IgD-negative memory B cell (primary cell): ENCODE measurements around the gene HIPK4. TPM values are rescaled to one million over a fixed set of nuclear protein-coding genes. Genes with fewer than 3 reads are reported as not detected.
A peak's percentile ranks its signal among the peaks of the same experiment; 100 is the strongest.
"Not testable (repeated sequence)": the region's sequence is repeated elsewhere in the genome, so short reads cannot be mapped to it uniquely, and the experiment has no call there.

Source experiments
- H3K27ac Mint-ChIP-seq, 3 donors: one replicate each; pipeline ENCODE4 v1.8.0; 2020 to 2022; ENCODE audit warnings: mild to moderate bottlenecking in 3 of 3, mixed read lengths in 3 of 3, moderate library complexity in 1 of 3
- H3K27me3 Mint-ChIP-seq: one replicate; pipeline ENCODE4 v1.8.0; 2021; ENCODE audit warnings: mixed read lengths
- H3K36me3 Mint-ChIP-seq: one replicate; pipeline ENCODE4 v1.8.0; 2020; ENCODE audit warnings: mild to moderate bottlenecking, mixed read lengths
- H3K4me1 Mint-ChIP-seq, 3 donors: one replicate each; pipeline ENCODE4 v1.8.0; 2020 to 2022; ENCODE audit warnings: mixed read lengths in 3 of 3, mild to moderate bottlenecking in 1 of 3
- H3K4me3 Mint-ChIP-seq, 4 donors: one replicate each; pipeline ENCODE4 v1.8.0; 2020 to 2022; ENCODE audit warnings: mild to moderate bottlenecking in 4 of 4, mixed read lengths in 4 of 4, moderate library complexity in 3 of 4
- H3K9me3 Mint-ChIP-seq, 3 donors: one replicate each; pipeline ENCODE4 v1.8.0; 2020 to 2021; ENCODE audit warnings: mixed read lengths in 3 of 3, mild to moderate bottlenecking in 1 of 3
- polyA plus RNA-seq: library from polyadenylated mRNA; unstranded; fragments of 300-500 nt; fragmentation: Illumina TruSeq; gene quantifications from one replicate; pipeline ENCODE4 v1.2.3, GENCODE V29; 2021

HIPK4 gene, protein sequence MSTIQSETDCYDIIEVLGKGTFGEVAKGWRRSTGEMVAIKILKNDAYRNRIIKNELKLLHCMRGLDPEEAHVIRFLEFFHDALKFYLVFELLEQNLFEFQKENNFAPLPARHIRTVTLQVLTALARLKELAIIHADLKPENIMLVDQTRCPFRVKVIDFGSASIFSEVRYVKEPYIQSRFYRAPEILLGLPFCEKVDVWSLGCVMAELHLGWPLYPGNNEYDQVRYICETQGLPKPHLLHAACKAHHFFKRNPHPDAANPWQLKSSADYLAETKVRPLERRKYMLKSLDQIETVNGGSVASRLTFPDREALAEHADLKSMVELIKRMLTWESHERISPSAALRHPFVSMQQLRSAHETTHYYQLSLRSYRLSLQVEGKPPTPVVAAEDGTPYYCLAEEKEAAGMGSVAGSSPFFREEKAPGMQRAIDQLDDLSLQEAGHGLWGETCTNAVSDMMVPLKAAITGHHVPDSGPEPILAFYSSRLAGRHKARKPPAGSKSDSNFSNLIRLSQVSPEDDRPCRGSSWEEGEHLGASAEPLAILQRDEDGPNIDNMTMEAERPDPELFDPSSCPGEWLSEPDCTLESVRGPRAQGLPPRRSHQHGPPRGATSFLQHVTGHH
- polyA plus RNA-seq, result 0.11 TPM

DNA sequence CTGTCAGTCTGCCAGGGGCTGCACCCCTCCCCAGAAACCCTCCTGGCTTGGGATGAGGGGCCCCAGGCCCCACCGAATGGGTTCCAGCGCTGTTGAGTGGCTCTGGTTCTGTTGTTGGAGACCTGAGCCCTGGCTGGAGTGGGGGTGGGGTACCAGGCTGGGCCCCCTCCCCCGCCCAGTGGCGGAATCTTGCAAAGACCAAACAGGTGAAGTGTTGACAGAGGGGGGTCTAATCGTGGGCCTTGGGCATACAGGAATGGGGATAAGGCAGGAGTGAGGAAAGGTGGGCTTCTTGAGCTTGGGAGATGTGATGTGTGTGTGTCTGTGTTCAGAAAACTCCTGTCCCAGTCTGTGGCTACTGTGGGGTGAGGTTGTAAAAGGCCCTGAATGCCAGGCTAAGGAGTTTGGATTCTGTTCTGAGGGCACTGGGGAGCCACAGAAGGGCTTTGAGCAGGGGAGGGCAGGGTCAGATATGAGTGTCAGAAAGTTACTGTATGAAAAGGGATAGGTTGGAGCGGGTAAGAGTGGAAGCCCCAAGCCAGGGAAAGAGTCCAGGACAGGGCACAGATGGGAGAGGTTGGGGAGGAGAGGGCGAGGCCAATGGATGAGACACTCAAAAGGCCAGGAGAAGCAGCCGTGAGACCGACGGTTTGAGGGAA is at the start of gene HIPK4:
TSS of gene HIPK4 (minus strand) at position 98 of the 659 bp plus-strand sequence. CDS start 279 bp downstream, outside the sequence.
- Mint-ChIP-seq H3K27ac (no peak within 1 kb of the TSS), H3K9me3 (no peaks in the 10 kb centered on the region), H3K4me1 (no peaks in the 10 kb centered on the region), H3K4me3 (no peak within 1 kb of the TSS), H3K36me3 (peaks cover 3% of the 10 kb centered on the region), H3K27me3 (peaks cover 4% of the 10 kb centered on the region)

DNA sequence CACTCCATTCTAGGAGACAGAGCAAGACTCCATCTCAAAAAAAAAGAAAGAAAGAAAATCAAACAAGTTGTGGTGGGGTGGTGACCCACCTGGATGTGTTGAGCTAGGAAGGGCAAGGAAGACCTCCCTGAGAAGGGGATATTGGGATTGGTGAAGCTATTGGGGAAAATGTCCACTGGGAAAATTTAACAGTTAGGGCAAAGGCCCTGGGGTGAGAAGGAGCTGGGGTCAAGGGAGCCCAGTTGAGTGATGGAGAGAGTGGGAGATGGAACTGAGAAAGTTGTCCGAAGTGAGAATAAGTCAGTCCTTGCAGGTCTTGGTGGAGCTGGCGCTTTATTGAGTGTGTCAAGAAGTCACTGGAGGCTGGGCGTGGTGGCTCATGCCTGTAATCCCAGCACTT is 48.3 kb upstream of the HIPK4 start:
- Mint-ChIP-seq H3K36me3 (peaks cover 3% of the 10 kb centered on the region), H3K27me3 (no peaks in the 10 kb centered on the region), H3K4me1 (peaks cover 27 to 30% (median 30%) of the 10 kb centered on the region in 3 donors), H3K27ac (peak overlapping the region in 1 of 3 donors; percentile 85), H3K4me3 (peak overlapping the region in 1 of 4 donors; percentile 58), H3K9me3 (no peaks in the 10 kb centered on the region)

DNA sequence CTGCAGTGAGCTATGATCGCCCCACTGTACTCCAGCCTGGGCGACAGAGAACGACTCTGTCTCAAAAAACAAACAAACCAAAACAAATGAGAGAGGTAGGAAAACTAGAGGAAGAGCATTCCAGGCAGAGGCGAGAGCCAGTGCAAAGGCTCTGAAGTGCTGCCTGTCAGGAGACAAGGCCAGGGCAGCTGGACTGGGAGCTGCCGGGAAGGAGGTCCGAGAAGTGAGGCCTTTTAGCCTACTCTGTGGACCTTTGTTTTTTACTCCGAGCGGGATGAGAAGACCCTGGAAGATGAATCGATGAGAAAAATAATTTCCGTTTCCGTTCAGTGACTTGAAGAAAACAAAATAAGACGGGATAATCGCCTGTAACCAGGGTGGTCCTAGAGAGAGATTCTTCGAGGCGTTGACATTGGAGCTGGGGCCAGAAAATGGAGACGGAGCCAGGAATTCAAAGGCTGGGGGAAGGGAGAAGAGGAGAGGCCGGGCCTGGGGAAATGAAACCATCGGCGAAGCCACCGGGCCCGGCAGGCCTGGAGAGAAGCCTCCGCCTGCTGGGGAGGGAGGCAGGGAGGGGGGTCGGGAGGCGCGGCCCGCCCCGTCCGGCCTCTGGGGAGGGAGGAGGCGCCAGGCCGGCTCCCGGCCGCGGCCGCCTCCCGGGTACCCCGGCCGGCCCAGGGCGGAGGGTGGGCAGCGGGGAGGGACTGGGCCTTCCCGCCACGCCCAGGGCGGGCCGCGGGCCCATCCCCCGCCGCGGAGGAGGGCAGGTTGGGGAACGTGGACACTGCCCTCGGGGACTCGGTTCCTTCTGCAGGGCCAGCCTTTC is 43.6 kb upstream of the HIPK4 start:
- Mint-ChIP-seq H3K9me3 (no peaks in the 10 kb centered on the region), H3K27me3 (no peaks in the 10 kb centered on the region), H3K36me3 (no peaks in the 10 kb centered on the region), H3K4me3 (peak overlapping the region; percentile 83 to 97 (median 91)), H3K4me1 (peaks cover 18 to 27% (median 19%) of the 10 kb centered on the region in 3 donors), H3K27ac (peak overlapping the region; percentile 81 to 98 (median 94))

DNA sequence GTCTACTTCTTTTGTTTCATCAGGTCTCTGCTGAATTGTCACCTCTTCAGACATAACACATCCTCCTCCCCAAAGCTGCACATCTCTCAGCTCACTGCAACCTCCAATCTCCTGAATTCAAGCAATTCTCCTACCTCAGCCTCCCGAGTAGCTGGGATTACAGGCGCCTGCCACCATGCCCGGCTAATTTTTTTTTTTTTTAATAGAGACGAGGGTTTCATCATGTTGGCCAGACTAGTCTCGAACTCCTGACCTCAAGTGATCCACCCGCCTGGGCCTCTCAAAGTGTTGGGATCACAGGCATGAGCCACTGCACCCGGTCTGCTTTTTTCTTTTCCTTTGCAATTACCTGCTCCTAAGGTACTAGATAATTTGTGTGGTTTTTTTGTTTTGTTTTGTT is 42.8 kb upstream of the HIPK4 start:
- peak overlapping the region; percentile 83 to 97 (median 91) for H3K4me3 Mint-ChIP-seq
- not testable (repeated sequence) for H3K9me3 Mint-ChIP-seq, H3K36me3 Mint-ChIP-seq, H3K27me3 Mint-ChIP-seq
- H3K4me1 Mint-ChIP-seq, result peaks cover 19 to 27% (median 19%) of the 10 kb centered on the region in 3 donors
- peak overlapping the region in 2 of 3 donors; percentile 81 to 98 for H3K27ac Mint-ChIP-seq

DNA sequence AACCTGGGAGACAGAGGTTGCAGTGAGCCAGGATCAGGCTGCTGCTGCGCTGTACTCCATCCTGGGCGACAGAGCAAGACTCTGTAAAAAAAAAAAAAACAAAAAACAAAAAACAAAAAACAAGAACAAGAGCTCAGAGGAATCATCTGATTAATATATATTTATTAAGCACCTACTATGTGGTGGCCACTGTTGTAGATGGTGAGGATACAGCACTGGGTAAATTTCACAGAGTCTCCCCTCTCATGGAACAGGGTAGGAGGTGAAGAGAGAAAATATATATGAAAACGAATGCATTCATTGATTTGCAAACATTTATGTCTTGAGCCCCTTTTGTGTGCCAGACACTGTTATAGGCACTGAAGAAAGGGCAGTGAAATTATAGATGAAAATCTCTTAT is 41.7 kb upstream of the HIPK4 start:
- H3K4me1 Mint-ChIP-seq, result peaks cover 19 to 27% (median 24%) of the 10 kb centered on the region in 3 donors
- H3K9me3 Mint-ChIP-seq, result no peaks in the 10 kb centered on the region
- no peaks in the 10 kb centered on the region for H3K27me3 Mint-ChIP-seq
- H3K4me3 Mint-ChIP-seq, result no peak overlapping the region
- H3K27ac Mint-ChIP-seq, result no peak overlapping the region
- no peaks in the 10 kb centered on the region for H3K36me3 Mint-ChIP-seq

DNA sequence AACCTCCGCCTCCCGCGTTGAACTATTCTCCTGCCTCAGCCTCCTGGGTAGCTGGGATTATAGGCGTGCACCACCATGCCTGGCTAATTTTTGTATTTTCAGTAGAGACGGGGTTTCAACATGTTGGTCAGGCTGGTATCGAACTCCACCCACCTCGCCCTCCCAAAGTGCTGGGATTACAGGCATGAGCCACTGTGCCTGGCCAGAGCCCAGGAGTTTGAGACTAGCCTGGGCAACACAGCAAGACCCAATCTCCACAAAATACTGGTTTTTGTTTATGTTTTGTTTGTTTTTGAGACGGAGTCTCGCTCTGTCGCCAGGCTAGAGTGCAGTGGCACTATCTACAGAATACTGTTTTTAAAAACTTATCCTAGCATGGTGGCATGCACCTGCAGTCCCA is 40.3 kb upstream of the HIPK4 start:
- H3K4me3 Mint-ChIP-seq, H3K27me3 Mint-ChIP-seq, H3K36me3 Mint-ChIP-seq, H3K27ac Mint-ChIP-seq, H3K9me3 Mint-ChIP-seq: not testable (repeated sequence)
- peaks cover 18 to 29% (median 20%) of the 10 kb centered on the region in 3 donors for H3K4me1 Mint-ChIP-seq

DNA sequence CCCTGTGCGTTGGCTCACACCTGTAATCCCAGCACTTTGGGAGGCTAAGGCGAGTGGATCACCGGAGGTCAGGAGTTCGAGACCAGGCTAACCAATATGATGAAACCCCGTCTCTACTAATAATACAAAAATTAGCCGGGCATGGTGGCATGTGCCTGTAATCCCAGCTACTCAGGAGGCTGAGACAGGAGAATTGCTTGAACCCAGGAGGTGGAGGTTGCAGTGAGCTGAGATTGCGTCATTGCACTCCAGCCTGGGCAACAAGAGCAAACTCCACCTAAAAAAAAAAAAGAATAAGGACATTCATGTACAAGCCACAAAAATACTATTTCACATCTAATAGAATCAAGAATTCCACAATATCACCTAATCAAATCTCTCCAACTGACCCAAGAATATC is 38.2 kb upstream of the HIPK4 start:
- Mint-ChIP-seq H3K4me3 (peak overlapping the region in 1 of 4 donors; percentile 17), H3K4me1 (peaks cover 17 to 19% (median 18%) of the 10 kb centered on the region in 3 donors), H3K27ac (peak overlapping the region in 2 of 3 donors; percentile 7 to 40)
- not testable (repeated sequence) for H3K27me3 Mint-ChIP-seq, H3K36me3 Mint-ChIP-seq, H3K9me3 Mint-ChIP-seq

DNA sequence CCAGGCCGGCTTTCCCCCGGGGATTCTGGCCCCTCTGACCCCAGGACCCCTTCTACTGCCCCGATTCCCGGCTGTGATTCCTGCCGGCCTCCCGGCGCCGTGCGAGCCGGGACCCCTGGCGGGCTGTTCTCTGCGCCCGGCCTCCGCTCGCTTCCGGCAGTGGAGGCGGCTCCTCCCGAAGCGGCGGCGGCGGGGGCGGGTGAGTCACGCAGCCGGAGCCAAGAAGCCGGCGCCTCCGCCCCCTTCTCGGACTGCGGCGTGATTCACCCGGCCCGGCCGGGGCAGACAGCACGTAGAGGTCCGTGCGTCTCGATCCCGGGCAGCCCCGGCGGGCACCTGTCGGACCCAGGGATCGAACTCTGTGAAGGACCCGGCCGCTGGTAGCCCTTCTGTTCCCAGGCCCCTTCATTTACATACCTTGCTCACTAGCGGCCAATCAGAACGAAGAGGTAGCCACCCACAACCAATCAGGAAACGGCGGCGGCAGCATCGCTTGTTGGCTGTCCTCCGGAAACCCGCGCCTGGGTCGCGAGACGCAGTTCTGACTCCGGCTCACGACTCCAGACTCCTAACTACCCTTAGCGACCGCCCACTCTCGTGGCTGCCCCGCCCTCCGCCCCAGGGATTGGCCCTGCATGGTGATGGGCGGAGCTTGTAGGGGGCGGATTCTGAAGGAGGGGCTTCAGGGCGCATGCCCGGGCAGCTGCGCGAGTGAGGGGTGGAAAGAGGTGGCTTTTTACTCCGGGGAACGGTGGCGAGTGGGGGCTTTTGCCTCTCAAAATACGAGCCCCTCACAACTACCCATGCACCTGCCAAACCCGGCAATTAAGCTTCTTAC is 35.7 kb upstream of the HIPK4 start, which contains the start of gene SERTAD1:
TSS of gene SERTAD1 (minus strand) at position 543 of the 838 bp plus-strand sequence. CDS start 2,446 bp downstream, outside the sequence.
- Mint-ChIP-seq H3K4me1 (peaks cover 20 to 24% (median 22%) of the 10 kb centered on the region in 3 donors), H3K27me3 (no peaks in the 10 kb centered on the region), H3K36me3 (no peaks in the 10 kb centered on the region), H3K4me3 (peak within 1 kb of the TSS; percentile 93 to 97 (median 95)), H3K9me3 (no peaks in the 10 kb centered on the region), H3K27ac (peak within 1 kb of the TSS; percentile 95 to 98 (median 97))

DNA sequence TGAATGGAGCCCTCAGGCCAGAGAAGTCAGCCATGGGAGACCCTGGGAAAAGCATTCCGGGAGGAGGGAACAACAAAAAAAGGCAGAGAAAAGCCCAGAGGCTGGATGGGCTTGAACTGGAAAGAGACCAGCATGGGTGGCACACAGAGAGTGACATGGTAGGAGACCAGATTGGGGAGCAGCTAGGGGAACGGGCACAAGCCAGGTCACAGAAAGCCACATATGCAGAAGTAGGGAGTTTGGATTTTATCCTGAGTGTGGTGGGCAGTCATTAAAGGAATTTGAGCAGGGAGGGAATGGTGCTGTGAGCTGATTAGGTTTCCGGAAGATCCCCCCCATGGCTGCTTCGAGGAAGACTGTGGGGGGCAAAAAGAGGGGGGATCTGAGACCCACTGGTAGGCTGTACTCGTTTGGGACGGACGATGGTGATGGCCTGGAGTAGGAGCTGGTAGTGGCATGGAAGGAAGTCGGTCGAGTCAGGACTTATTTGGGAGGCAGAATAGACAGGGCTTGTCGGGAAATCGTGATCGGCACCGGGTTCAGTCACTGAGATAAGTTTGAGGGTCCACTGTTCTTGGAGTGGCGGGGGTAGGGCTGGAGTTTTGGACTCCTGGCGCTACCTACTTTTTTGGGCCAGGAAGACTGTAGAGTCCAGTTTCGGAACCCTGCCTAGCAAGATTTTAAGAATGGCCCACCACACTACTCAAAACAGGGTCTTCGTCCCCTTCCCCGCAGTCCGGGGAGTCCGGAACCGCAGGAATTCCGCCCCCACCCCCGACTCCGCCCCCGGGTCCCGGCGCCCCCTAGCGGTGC is 34.9 kb upstream of the HIPK4 start:
- Mint-ChIP-seq H3K36me3 (no peaks in the 10 kb centered on the region), H3K27me3 (no peaks in the 10 kb centered on the region)

DNA sequence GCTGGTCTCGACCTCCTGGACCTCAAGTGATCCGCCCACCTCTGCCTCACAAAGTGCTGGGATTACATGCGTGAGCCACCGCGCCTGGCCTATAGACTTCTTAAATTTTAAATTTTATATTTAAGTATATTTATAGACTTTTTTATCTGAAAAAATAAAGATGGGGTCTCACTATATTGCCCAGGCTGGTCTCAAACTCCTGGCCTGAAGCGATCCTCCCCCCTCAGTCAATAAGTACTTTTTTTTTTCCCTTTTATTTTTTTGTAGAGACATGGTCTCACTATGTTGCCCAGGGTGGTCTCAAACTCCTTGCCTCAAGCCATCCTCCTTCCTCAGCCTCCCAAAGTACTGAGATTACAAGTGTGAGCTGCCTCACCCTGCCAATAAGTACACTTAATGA is 34.0 kb upstream of the HIPK4 start:
- H3K36me3 Mint-ChIP-seq, result no peaks in the 10 kb centered on the region
- H3K4me3 Mint-ChIP-seq, result peak overlapping the region in 2 of 4 donors; percentile 17 to 93
- no peaks in the 10 kb centered on the region for H3K27me3 Mint-ChIP-seq
- H3K4me1 Mint-ChIP-seq, result peaks cover 18 to 26% (median 19%) of the 10 kb centered on the region in 3 donors
- no peaks in the 10 kb centered on the region for H3K9me3 Mint-ChIP-seq
- peak overlapping the region in 2 of 3 donors; percentile 47 to 98 for H3K27ac Mint-ChIP-seq

More for the DNA sequence above, 34.9 kb upstream of the HIPK4 start:
- Mint-ChIP-seq H3K9me3 (no peaks in the 10 kb centered on the region), H3K4me3 (peak overlapping the region; percentile 93 to 97 (median 95)), H3K27ac (peak overlapping the region; percentile 95 to 98 (median 97)), H3K4me1 (peaks cover 20 to 26% (median 22%) of the 10 kb centered on the region in 3 donors)

DNA sequence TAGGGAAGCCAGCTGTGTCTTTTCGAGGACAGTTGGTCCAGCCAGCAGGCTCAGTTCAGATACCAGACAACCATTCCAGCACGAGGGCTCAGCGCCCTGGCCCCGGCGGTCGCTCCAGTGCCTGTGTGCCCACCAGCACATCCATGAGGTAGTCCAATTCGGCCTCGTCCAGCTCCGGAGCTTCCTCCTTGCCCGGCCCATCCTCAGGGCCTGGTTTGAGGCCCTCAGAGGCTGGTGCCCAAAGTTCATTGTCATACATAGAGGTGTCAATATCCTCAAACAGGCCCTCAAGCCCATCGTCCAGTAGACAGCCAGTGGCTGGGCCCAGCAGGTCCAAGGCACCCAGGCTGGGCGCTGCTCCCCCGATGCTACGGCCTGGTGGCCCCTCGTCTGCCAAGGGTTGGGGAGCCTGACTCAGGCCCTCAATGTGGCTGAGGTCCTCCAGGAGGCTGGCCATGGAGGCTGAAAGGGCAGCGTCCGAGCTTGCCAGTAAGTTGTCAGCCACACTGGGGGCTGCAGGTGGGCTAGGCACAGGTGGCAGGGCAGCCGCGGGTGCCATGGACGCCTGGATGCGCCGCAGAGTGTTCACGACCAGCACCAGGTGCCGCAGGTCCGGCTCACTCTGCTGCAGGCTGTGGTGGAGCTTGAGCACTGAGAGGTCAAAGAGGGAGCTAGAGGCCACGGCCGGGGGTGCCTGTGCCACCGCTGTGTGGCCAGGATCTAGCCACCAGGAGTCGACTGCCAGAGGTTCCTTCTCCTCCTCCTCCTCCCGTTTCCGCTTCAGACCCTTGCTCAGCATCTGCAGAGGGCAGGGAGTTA is 33.0 kb upstream of the HIPK4 start:
- no peaks in the 10 kb centered on the region for H3K36me3 Mint-ChIP-seq
- H3K4me1 Mint-ChIP-seq, result peaks cover 18 to 26% (median 18%) of the 10 kb centered on the region in 3 donors
- H3K4me3 Mint-ChIP-seq, result peak overlapping the region in 1 of 4 donors; percentile 93
- H3K9me3 Mint-ChIP-seq, result no peaks in the 10 kb centered on the region
- no peaks in the 10 kb centered on the region for H3K27me3 Mint-ChIP-seq
- peak overlapping the region in 2 of 3 donors; percentile 43 to 74 for H3K27ac Mint-ChIP-seq

DNA sequence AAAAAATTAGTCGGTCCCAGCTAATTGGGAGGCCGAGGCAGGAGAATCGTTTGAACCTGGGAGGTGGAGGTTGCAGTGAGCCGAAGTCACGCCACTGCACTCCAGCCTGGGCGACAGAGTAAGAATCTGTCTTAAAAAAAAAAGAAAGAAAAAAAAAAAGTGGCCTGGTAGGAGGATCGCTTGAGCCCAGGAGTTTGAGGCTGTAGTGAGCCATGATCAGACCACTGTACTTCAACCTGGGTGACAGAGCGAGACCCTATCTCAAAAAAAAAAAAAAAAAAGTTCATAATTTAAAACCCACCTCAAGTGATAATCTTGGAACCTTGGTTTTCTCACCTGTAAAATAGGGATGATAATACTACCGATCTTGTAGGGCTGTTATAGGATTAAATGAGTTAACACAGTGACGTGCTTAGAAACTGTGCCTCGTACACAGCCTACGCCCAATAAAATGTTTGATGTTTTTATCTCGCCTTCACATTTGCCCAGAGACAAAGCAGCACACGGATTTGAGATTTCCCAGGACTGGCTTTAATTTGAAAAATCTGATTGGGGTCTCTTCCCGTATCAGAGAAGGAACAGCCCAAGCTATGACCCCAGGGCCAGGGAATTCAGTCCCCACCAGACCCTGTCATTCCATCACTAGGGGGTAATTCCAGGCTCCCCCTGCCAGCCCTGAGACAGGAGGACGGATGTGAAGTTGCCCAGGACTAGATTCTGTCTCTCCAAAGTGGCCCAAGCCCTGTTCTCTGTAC is 32.2 kb upstream of the HIPK4 start:
- Mint-ChIP-seq H3K27me3 (no peaks in the 10 kb centered on the region), H3K9me3 (no peaks in the 10 kb centered on the region), H3K27ac (peak overlapping the region; percentile 43 to 85 (median 74)), H3K4me3 (peak overlapping the region in 3 of 4 donors; percentile 60 to 87 (median 80)), H3K36me3 (no peaks in the 10 kb centered on the region), H3K4me1 (peaks cover 18 to 22% (median 20%) of the 10 kb centered on the region in 3 donors)
